CD4-positive, alpha-beta T cell treated with Interleukin-4 for 1 hour (primary cell): ENCODE results near the gene ADAM15.

Experiments used
- DNase-seq, 2 donors: peaks; one replicate each; pipeline ENCODE4 v3.0.0-alpha.2; 2020 to 2022

The ADAM15 gene

GRCh38 chr1:155032886-155033285 is 18.2 kb upstream of the ADAM15 start:
- no peak for DNase-seq

- no peak for DNase-seq
These were observed 17.6 kb upstream of the ADAM15 start, which contains the start of the genes DCST1 and DCST2 for GRCh38 chr1:155033524-155033923. TSS of gene DCST1 (plus strand) at chr1:155033824. CDS start at chr1:155034037, 213 bp downstream. TSS of gene DCST2 (minus strand) at chr1:155033781. CDS start at chr1:155033701, 80 bp downstream.

GRCh38 chr1:155034318-155035208 is 16.6 kb upstream of the ADAM15 start:
- no peak for DNase-seq

- no peak for DNase-seq
These were observed 15.2 kb upstream of the ADAM15 start for GRCh38 chr1:155035936-155036335.

- DNase-seq: no peak
These were observed 14.1 kb upstream of the ADAM15 start for GRCh38 chr1:155037043-155037442.

GRCh38 chr1:155037851-155038441 is 13.2 kb upstream of the ADAM15 start:
- no peak for DNase-seq

GRCh38 chr1:155038602-155039307 is 12.4 kb upstream of the ADAM15 start:
- DNase-seq: no peak

- DNase-seq: no peak
These were observed 11.8 kb upstream of the ADAM15 start for GRCh38 chr1:155039308-155039669.

- DNase-seq: no peak
These were observed 10.6 kb upstream of the ADAM15 start for GRCh38 chr1:155040358-155041093.

- DNase-seq: no peak
These were observed 8.3 kb upstream of the ADAM15 start for GRCh38 chr1:155042789-155043188.

- no peak for DNase-seq
These were observed 7.8 kb upstream of the ADAM15 start for GRCh38 chr1:155043301-155043702.

- DNase-seq: no peak
These were observed 7.3 kb upstream of the ADAM15 start for GRCh38 chr1:155043793-155044192.

GRCh38 chr1:155044365-155044764 is 6.8 kb upstream of the ADAM15 start:
- no peak for DNase-seq

- DNase-seq: peak; percentile 76 to 78
These were observed 6.1 kb upstream of the ADAM15 start for GRCh38 chr1:155044812-155045657.

- DNase-seq: no peak
These were observed 2.4 kb upstream of the ADAM15 start for GRCh38 chr1:155048449-155049334.

GRCh38 chr1:155049651-155050559 is 1.2 kb upstream of the ADAM15 start:
- no peak for DNase-seq

- no peak for DNase-seq
These were observed 243 bp downstream of the ADAM15 start for GRCh38 chr1:155051342-155051776.

- DNase-seq: peak; percentile 60 to 64
These were observed 772 bp downstream of the ADAM15 start for GRCh38 chr1:155051777-155052398.
